OCI-LY3 (cell line): Measurements from ENCODE around the gene CHDH.

Experiments
- CTCF ChIP-seq: fragments of 200-600, 300-600 bp; sonication (generic); IDR thresholded peaks from 2 replicates; pipeline ENCODE4 v1.5.1; 2014; ENCODE audit warnings: antibody characterized with exemption, low read length, low read depth
- EZH2phosphoT487 ChIP-seq: fragments of 200-600 bp; shearing (Covaris generic); IDR thresholded peaks from 2 replicates; pipeline ENCODE4 v1.6.1; 2018; ENCODE audit warnings: antibody characterized with exemption, mixed run types, low read depth

DNA sequence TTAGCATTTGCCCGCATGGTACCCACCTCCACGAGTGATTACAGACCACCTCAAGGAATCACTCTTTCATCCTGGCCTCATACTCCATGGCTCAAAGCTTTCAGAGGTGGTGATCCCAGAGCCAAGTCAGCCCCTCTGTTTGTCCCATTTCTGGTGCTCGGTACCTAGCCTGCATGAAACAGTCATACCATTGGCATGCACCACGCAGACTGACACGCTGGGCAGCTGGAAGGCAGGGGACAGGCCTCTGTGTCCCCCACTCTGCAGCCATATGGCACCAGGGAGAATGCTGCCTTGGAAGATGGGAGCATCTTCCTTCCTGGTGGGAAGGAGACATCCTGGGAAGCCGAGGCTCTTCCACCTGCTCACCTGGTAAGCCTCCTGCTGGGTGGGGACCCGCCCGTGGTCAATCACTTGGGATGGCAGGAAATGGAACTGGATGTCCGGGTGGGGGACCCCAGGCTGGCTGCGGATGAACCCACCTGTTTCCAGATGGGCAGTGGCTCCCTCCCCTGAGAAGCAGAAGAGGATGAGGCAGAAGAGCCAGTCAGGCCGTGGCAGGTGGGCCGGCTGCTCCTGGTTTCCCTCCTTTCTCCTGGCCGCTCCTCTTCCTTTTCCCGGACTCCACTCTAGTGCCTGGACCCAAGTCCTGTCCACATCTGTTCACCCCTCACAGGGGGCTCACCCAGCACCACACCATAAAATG is 26.9 kb downstream of the CHDH start:
- TF ChIP-seq CTCF, result no peak
- TF ChIP-seq EZH2phosphoT487, result no peak
